HG03342 (cell line): ENCODE data around the gene WDR1.

Source experiments
- ATAC-seq: cut with Tn5 transposase; IDR thresholded peaks from one replicate; pipeline ENCODE4 v1.9.1; 2021; ENCODE audit warnings: mild to moderate bottlenecking, moderate library complexity; ENCODE audit not compliant: unreplicated experiment

The WDR1 gene

DNA sequence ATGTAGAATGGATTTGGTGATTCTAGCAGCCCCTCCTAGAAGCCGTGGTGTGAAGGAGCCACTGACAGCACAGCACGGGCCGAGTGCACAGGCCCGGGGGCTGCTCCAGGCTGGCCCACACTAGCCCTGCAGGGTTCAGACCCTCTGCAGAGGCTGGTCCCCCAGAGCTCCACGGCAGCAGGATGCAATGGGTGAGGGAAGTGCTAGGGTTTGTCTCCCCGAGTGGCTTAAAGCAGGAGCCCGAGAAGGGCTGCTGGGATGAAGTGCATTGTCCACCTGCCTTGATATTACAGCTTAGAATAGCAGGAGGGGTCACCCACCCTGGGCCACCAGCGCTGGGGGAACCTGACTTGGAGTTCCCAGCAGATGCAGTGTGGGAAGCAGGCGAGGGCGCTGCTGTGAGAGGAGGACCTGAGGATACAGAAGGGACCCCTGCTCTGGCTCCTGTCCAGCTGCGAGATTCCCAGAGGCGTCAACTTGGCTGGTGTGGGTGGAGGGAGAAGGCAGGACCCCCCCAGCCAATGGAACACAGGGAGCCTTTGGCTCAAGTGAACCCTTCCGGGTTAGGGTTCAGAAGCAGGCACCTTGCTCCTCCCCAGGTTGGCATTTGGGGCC is 30.0 kb downstream of the WDR1 start:
- no peak for ATAC-seq

DNA sequence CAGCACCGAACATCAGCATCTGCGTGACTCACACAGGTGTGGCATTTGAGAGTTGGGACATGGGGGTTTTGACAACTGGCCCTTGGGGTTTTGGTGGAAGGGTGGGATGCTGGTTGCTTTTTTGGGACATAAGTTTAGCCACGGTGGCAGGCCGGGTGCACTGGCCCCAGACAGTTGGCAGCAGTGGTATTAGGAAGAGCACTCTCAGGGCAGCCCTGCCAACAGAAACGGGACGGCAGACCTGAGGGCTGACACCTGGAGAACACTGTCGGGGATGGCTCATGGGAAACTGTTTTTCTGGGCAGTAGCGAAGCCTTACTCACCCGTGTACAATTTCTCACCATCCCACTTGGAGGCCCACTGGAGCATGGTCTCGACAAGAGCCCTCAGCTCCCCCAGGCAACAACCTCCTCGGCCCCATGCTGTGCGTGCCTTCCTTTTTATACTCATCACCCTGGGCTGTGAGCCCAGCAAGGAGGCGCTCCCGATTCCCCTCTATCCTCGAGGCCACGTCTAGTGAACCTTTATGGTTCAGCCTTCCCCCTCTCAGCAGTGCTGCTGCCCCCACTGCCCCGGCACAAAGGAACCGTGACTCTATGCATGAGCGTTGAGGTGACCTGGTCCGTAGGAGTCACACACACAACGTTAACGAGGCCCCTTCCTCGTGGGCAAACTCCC is 30.6 kb downstream of the WDR1 start:
- no peak for ATAC-seq

DNA sequence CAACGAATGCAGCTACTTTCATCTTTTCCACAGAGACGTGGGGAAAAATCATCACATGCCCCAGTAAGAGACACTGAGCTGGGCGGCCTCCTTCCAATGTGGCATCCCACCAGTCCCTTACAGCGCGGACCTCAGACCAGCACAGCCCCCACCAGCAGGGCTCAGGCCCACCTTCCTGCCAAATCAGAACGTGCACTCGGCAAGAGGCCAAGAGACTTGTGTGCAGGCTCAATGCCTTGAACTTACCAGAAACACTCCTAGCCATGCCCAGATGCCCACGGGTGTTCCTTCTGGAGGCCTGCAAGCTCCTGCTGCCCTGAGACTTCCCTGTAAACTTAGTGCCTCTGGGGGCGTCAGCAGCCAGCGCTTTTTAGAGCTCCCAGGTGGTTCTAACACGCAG is 31.2 kb downstream of the WDR1 start:
- no peak for ATAC-seq

DNA sequence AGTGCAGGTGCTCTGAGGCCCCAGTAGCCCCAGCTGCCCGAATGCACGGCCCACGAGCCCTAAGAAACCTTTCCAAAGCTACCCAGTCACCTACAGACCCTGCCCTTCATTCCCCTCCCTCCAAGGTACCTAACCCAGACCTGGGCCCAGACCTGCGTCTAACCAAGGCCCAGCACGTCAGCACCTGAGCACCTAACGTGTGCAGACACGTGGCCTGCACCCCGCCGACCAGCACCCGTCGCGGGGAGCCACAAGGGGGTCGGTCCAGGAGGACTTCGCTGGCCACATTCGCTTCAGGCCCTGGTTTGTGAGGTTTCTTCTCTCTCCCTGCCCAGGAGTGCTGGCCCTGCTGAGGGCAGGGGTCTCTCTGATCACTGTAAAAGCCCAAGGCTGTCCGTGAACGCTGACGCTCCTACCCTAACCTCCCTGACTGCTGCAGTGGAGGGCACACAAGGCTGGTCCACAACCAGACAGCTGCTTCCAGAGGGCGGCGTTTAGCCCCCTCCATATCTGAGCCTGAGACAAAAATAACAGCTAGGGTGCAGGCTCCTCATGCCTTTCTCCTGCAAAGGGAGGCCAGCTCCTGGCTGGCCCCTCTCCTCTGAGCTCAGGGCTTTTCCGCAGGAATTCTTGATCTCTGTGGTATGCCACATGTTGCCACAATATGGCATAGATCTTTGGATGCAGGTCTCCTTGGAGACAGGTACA is 31.8 kb downstream of the WDR1 start:
- ATAC-seq = no peak

DNA sequence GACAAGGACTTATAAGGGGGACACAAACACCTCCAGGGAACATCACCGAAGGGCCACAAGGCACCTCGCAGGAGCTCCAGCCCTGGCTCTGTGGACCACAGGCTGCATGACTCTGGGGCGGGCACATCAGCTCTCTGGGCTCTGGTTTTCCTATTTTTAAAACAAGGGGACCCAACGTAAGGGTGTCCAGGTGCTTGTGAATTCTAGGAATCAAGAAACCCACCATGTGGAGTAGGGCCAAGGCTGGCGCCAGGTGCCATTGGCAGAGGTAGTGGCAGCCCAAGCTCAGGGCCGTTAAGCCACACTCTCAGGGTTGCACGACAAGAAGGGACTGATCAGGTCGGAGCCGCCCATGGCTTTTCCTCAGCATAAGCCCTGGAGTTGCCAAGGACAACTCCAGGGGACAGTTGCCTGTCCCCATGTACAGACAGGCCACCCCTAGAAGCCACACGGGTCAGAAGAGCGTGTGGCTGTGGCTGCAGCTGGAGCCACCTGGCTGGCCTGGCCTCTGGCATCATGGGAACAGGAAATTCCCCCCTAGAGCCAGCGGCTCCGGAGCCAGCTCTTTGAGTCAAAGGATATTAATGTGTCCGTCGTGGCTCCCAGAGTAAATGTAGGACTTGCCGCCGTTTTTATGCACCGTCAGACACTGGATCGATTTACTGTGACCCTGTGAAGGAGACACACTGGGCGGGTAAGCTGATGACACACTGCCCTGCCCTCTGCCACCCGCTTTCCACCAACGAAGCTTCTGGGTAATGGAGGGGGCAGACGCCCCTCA is 32.5 kb downstream of the WDR1 start:
- ATAC-seq = no peak

DNA sequence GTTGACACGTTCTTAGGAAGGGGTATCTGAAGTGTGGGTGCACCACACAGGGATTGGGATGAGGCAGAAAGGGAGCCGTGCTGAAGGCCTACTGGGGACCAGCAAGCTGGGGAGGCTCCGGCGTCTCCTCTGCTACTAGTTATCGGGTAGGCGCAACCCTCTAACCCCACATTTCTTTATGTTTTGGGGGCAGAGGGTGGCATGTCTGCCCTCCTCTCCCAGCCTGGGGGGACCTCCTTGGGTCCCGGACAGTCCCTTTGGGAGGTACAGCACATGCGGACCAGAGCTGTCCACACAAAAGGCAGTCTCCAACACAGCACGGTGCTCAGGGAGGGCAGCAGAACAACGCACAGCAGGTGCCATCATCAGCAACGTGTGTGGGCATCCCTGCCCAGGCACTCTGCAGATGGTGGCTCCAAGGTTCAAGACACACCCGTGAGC is 33.2 kb downstream of the WDR1 start:
- no peak for ATAC-seq

DNA sequence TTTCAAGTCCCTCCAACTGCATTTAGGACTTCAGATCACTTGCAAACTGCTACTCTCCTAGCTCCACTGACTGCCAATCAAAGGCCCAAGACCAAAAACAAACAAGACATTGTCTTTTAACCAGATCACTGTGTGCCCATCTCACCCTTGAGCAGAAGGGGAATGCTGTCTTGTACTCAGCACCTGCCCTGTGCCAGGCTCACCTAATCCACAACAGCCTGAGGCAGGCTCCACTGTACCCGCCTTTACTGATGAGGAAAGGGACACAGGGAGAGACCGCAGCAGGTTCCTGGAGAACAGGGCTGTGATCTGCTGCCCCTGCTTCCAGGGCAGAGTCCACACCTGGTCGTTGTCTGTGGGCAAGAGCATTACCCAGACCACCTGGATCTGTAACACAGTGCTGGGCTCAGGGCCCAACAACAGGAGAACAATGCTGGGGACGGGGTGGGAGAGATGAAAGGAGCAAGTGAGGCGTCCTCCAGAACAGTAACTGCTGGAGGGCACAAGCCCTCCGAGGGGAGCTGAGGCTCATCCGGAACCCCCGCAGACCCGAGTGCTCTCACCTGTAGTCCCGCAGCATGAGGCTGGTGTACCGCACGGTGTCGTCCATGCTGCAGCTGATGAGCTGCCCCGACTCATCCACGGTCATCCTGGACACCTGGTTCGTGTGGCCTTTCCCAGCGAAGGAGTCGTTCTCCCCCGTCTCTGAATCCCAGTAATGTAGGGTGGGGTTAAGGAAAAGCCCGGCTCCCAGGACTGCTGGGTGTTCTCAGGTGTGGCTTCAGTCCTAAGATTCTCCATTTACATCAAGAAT is 33.9 kb downstream of the WDR1 start:
- no peak for ATAC-seq

DNA sequence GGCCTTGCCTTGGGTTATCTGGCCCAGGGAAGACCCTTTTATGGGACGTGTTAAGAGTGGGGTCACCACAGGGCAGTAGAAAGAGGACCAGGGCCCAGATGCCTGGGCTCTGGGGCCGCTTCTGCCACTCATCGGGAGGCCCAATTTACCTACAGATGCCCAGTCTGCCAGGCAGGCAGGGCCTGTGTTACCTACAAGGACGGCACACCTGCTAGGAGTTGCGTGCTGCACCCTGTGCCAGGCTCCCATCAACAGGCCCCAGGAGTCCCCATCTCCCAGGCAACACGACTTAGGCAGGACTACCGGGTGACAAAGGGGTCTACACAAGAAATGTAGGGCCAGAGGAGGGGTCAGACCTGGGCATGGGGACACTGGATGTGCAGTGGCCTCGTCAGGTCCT is 34.6 kb downstream of the WDR1 start:
- no peak for ATAC-seq

DNA sequence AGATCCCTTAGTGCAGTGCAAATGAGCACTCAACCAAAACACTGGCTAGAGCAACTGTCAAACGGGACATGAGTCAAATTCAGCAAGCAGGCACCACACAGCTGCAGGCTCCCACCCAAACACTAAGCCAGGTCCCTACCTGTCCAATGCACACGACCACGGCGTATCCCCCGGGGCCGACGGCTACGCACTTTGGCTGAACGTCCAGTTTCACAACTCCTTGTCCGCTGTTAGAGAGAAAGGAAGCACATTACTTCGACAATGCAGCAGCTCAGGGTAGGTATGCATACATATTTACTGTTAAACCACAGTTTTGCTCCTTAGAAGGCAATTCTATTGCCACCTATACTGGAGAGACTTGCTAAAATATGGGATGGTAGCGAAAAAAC is 35.4 kb downstream of the WDR1 start:
- no peak for ATAC-seq

DNA sequence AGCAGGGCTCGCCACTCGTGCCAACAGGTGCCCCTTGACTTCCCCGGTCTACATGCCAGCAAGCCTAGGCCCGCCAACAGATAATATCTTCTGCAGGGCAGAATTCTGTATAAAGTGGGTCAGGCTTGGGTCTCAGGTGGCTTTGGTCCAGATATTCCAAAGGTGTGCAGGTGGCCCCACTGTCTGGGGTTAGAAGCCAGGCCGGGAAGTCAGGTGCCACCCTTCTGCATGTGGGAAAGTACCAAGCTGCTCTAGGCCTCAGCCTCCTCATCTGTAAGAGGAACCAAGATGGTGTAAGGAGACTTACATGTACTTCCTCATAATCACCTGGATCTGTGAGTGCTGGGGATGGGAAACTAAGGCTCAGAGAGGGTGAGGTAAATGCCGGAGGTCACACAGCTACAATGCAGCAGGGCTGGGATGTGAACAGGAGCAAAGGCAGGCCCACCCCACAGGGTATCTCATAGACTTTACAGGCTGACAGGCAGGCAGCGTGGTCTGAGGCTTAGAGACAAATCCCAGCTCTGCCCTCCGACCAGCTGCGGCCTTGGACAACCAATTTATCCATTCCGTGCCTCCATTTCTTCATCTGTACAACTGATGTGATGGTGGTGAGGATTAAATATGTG is 35.9 kb downstream of the WDR1 start:
- no peak for ATAC-seq

DNA sequence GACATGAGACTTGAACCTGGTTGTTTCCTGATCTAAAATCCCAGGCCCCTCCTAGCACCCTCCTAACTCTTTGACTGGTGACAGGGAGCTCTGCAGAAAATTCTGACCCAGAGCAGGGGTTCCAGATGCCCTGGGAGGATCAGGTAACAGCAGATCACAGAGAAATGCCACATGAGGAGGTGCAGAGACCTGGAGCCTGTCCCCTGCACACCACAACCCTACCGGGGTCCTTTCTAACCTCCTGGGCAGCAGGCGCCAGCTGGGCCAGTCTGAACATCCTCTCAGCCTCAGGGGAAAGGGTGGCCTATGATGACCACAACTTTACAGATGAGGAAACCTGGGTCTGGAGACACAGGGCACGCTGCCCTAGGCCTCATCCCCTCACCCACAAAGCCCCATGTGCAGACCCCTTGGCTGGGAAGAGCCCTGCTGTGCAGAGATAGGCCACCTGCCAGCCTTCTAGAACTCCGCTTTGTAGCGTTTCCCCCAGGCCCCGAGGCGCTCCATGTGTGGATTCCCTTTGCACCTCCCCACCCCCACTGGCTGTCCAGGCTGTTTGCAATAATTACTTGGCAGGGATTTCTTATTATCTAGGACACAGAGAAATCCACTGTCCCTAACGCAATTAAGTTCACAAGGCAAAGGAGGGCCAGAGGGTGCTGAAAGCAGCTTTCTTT is 36.5 kb downstream of the WDR1 start:
- no peak for ATAC-seq

DNA sequence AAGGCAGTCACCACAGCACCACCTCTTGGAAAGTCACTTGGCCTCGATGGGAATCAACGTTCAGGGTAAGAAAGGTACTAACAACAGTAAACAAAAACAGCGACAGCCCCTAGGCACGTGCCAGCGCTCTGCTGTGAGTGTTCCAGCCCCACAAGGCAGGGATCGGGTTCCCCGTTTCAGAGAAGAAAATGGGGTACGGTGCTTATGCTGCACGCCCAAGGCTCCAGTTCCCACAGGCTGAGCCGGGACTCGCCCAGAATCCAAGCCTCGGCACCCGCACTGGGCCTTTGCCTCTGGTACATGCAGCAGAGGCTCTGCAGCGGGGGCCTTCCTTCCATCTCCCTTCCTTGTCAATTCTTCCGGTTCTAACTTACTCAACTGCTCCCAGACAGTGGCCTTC is 37.3 kb downstream of the WDR1 start:
- no peak for ATAC-seq

DNA sequence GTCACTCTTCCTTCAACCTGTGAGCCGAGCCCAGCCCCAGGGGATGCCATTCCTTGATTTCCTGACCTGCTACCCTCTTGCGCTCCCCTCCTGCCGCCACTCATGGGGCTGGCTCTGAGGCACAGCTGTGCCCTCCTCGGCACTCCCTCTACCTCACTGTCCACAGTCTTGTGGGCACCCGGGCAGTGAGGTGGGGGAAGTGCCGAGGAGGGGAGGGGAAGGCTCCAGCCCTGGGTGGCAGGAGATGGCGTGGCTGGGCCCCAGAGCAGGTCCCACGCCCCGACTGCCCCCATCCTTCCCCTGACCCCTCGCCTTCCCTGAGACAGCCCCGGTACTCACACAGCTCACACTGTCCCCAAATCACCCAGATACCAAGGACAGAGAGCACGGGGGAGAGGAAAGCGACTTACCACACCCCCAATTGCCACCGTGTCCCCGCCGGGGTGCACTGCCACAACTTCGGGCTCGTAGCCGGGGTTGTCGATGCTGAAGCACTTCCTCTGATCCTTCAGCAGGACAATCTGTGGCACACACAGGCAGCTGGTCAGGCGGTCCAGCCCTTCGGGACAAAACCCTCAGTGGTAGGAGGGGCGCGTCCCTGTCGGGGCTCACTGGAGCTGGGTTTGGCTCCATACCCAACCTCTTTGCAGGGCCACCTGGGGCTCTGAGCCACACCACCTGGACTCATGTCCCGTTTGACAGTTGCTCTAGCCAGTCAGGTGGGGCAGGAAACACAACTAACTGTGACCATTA is 37.9 kb downstream of the WDR1 start:
- no peak for ATAC-seq

DNA sequence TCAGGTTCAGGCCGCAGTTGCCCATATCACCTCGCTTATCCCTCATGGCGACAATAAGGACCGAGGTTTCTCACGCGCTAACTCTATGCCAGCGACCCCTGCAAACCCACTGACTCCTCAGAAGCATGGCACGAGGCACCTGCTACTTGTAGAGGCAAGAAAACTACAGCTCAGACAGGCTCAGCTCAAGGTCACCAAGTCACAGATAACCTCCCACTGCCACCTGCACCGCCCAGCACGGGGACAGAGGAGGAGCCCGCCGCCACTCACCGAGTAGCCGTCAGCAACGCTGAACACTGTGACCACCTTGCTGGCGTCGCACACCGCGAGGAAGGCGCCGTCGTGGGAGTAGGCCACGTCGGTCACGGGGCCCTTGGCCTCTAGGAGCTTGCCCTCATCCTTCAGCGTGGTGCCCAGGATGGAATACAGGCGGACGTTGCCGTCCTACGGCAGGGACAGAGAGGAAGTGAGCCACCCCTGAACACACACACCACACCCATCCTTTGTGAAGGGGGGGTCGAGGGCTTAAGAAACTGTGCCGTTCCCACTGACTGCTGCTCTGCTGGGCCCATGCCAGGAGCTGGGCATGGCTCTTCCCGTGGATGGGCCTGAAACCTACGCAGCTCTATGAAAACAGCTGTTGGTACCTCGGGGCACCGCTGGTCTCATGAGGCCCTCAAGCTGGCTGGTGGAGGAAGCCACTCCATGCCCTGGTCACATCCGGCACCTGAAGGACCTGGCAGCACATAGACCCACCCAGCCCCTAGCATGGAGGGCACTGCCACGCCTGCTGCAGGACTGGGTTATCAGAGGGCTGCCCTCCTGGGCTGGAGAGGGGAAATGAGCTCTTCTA is 38.9 kb downstream of the WDR1 start:
- no peak for ATAC-seq

DNA sequence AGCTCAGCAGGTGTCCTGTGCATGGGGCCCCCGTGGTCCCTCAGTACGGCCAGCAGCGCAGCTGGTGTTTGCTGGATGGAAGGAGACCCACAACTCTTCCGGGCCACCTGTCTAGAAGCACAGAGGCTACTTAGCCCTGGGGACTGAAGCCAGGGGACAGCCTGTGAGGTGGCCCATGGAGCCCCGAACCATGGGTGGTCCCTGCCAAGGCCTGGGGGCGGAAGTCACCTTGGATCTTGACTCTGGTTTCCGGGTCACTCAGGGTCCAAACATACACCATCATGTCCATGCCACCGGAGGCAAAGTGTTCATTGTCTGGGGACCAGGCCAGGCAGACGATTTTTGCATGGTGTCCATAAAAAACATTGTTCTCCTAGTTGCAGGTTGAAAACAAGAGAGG is 39.5 kb downstream of the WDR1 start:
- ATAC-seq = no peak

DNA sequence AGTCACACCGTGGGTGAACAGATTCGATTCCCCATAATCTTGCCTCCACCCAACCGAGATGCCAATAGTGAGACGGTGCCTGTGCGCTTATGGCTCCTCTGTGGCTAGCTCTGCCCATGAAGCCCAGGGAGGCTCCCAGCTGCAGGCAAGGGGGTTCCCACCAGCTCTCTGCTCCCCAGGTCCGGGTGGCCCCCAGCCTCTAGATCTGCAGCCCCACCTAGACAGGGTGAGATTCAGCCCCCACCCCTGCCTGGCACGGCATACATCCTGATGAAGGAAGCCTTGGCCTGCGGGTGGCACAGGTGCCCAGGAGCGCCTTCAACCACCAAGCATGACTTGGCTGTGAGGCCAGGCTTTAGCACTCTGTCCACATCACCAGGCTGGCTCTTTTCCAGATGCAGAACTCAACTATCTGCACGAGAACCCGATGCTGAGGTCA is 40.6 kb downstream of the WDR1 start:
- ATAC-seq = no peak

DNA sequence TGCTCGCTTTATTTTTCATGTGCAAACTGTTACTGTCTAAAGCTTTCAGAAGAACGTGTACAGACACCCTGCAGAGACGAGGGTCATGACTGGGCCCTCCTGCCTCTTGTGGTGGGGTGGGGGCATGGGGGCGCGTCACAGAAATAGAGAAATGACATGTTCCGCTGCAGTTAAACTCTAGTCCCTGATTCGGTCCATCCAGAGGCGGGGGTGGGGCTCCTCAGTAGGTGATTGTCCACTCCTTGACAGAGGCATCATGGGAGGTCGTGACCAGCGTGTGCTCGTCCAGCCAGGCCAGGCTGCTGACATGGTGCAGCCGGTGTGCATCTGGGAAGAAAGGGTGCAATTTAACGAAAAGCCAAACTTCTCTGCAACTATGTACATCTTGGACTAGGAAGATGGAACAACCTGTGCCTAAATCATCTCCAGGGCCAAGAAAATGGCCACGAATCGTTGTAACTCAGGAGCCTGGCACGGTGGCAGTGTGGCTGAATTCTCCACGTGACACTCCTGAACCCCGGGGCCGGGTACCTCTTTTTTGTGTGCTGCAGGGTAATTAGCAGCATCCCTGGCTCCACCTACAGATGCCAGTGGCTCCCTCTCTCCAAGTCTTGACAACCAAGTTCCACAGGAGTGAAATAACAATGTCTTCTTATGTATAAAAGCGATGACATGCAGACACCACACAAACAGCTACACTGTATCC is 41.3 kb downstream of the WDR1 start:
- ATAC-seq = no peak

DNA sequence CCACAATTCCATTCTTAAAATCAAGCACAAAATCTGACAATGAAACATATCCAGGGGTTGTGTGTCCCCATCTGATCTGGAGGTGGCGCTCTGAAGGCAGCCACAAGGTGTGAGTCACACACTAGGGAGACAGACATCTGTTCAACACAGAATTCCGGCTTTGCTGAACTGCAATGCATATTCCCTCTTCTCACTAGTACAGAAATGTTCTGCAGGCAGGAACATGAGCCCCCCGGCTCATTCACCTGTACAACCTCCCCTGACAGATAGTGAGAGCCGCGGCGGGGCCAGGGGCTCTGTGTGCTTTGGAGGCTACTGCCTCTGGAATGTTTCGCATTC is 41.9 kb downstream of the WDR1 start:
- no peak for ATAC-seq
